Fibroblast of the aortic adventitia (primary cell): ENCODE measurements around the gene OPCML. TPM values are rescaled to one million over a fixed set of nuclear protein-coding genes. Genes with fewer than 3 reads are reported as not detected.

ENCODE experiments used
- DNase-seq: peaks from one replicate; pipeline ENCODE4 v3.0.0-alpha.2; 2010; ENCODE audit warnings: low read depth
- H3K4me3 ChIP-seq: 2 replicates; pipeline ENCODE4 v1.5.1; 2011; ENCODE audit warnings: low read depth, mild to moderate bottlenecking, control low read depth, low read length, moderate library complexity
- total RNA-seq: library from RNA; depleted of rRNA; stranded (reverse); fragments of >200 nt; gene quantifications from 2 replicates; pipeline ENCODE4 v1.2.3, GENCODE V29; 2012; ENCODE audit warnings: low replicate concordance
- TF ChIP-seq, protein P1 (sequence below): IDR thresholded peaks from 2 replicates; pipeline ENCODE4 v1.5.1; 2011; ENCODE audit warnings: mild to moderate bottlenecking, low read length, control low read depth, inconsistent platforms; ENCODE audit not compliant: insufficient read depth

OPCML gene
- total RNA-seq, 1 donor: 0.18 TPM

DNA sequence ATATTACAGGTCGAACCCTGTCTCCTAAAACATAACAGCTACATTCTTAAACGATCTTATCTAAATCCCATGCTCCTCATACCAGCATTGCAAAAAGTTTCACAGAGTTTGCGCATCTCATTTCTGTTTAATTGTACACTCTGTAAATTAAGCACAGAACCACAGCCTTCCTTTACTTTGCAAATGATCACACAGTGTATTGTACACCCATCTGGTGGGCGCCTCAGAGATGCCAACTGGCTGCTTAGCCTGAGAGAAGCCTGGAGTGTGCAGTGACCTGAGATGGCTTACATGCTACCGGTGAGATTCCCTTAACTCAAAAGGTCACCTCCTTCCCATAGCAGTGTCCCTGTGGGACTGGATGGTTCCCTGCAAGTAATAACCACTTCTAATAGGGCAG lies 1077.3 kb downstream of the OPCML start:
- no peak for DNase-seq

GRCh38 chr11:132453406-132453805 lies 1078.9 kb downstream of the OPCML start:
- no peak overlapping the region for H3K4me3 ChIP-seq
- TF ChIP-seq, protein P1, sequence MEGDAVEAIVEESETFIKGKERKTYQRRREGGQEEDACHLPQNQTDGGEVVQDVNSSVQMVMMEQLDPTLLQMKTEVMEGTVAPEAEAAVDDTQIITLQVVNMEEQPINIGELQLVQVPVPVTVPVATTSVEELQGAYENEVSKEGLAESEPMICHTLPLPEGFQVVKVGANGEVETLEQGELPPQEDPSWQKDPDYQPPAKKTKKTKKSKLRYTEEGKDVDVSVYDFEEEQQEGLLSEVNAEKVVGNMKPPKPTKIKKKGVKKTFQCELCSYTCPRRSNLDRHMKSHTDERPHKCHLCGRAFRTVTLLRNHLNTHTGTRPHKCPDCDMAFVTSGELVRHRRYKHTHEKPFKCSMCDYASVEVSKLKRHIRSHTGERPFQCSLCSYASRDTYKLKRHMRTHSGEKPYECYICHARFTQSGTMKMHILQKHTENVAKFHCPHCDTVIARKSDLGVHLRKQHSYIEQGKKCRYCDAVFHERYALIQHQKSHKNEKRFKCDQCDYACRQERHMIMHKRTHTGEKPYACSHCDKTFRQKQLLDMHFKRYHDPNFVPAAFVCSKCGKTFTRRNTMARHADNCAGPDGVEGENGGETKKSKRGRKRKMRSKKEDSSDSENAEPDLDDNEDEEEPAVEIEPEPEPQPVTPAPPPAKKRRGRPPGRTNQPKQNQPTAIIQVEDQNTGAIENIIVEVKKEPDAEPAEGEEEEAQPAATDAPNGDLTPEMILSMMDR: no peak
- DNase-seq: no peak

More for the DNA sequence above, 1077.3 kb downstream of the OPCML start:
- no peak overlapping the region for H3K4me3 ChIP-seq
- TF ChIP-seq, protein P1: no peak

- no peak for DNase-seq
- TF ChIP-seq, protein P1: no peak
- H3K4me3 ChIP-seq: no peak overlapping the region
Observed at GRCh38 chr11:132452616-132453015, 1079.7 kb downstream of the OPCML start.

- TF ChIP-seq, protein P1: no peak
- H3K4me3 ChIP-seq: no peak overlapping the region
- no peak for DNase-seq
Observed at GRCh38 chr11:132451942-132452601, 1080.2 kb downstream of the OPCML start.

GRCh38 chr11:132450631-132451030 lies 1081.7 kb downstream of the OPCML start:
- no peak for DNase-seq
- TF ChIP-seq, protein P1: no peak
- H3K4me3 ChIP-seq: no peak overlapping the region

DNA sequence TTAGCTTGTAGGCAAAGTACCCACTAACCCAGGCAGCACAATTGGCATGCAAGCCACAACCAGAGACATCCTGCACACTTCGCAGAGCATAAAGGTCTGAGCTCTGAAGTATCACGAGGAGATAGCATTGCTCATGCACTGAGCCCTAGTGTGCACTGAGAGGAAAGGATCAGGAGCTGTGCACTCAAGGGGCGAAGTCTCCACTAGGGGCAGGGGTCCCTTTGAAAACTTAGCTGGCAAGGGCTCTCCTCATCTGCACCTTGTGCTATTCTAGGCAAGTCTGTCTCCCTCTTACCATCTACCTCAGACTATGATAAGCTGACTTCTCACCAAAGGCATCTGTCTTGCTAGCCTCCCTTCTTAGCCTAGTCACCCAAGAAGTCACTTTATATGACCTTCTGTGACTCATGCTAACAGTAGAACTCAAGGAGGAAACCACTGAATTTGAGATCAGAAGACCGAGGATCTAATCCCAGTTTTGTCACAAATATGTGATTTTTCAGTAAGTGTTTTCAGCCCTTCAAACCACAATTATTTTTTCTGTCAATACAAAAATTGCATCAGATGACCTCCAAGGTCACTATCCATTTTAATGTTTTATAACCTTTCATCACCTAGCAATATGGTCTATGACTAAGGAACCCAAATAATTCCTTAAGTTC lies 1083.8 kb downstream of the OPCML start:
- TF ChIP-seq, protein P1: no peak
- no peak overlapping the region for H3K4me3 ChIP-seq
- DNase-seq: no peak
